H1 (cell line): ENCODE measurements around the gene CEP68. TPM values are rescaled to one million over a fixed set of nuclear protein-coding genes. Genes with fewer than 3 reads are reported as not detected.

Experiments used
- KDM4A ChIP-seq: IDR thresholded peaks from one replicate; pipeline ENCODE4 v1.7.1; 2012; ENCODE audit warnings: low read depth, mild to moderate bottlenecking, moderate library complexity, low read length, inconsistent platforms; ENCODE audit not compliant: severe bottlenecking
- YY1 ChIP-seq: IDR thresholded peaks from 2 replicates; pipeline ENCODE4 v1.6.1; 2011; ENCODE audit warnings: low read depth, mild to moderate bottlenecking, low read length
- polyA plus RNA-seq, 7 experiments: library from polyadenylated mRNA; depleted of rRNA in 3 of 7; stranded (reverse) in 5 of 7; unstranded in 2 of 7; fragments of >200 nt in 5 of 7; fragments of 200-250 nt in 2 of 7; gene quantifications; 1 replicate in 5 of 7; 2 replicates in 1 of 7; 4 replicates in 1 of 7; pipeline versions ENCODE4 v1.2.1 to v1.2.3, GENCODE V29; 2011 to 2013; ENCODE audit warnings: missing spikeins in 2 of 7, mixed read lengths in 2 of 7
- total RNA-seq: library from RNA; stranded (reverse); fragmentation: NEBNext Ultra II Directional; extraction: Animal tissue kit (Norgen Biotek cat#: 25700); gene quantifications from 2 replicates; pipeline ENCODE4 v1.2.1, GENCODE V29; 2021

CEP68 gene
- total and polyA plus RNA-seq, 2 of the 8 experiments (the other 6 are each of a cell fraction or from before 2014, with no cell fraction given), result 23.2 to 24.7 TPM

DNA sequence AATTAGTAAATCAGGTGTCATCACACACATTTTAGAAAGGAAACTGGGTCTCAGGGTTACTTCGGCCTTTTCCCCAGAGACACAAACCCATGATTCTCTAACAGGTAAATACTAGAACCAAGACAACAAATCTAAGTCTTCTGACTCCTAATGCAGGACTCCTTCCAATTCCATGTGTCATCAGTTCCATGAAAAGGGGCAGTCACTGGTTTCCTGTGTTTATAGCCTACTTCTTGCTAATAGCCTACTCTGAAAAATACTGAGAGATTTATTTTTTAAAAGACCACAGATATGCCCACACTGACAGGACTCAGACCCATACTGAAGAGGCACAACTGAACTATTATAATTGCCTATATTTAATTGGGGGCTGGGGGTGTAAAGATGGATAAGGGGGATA lies 40.7 kb downstream of the CEP68 start (continued):
- TF ChIP-seq KDM4A (no peak), YY1 (no peak)
